K562 (cell line): ENCODE results near the gene CGREF1. TPM values are rescaled to one million over a fixed set of nuclear protein-coding genes. Genes with fewer than 3 reads are reported as not detected.

ENCODE experiments used
- BCLAF1 ChIP-seq, 2 experiments: fragments of 450-650 bp in 1 of 2; IDR thresholded peaks; 2 replicates each; pipeline ENCODE4 v1.6.1; 2011 to 2017; ENCODE audit warnings: low read depth in 2 of 2, antibody characterized with exemption in 1 of 2, borderline replicate concordance in 1 of 2, low read length in 1 of 2, mild to moderate bottlenecking in 1 of 2, mixed read lengths in 1 of 2; ENCODE audit not compliant: control insufficient read depth in 1 of 2
- E2F6 ChIP-seq, 2 experiments: IDR thresholded peaks; 2 replicates each; pipeline ENCODE4 v1.6.1; 2011; ENCODE audit warnings: borderline replicate concordance in 1 of 2, control low read depth in 1 of 2, low read depth in 1 of 2, low read length in 1 of 2, mild to moderate bottlenecking in 1 of 2, mixed read lengths in 1 of 2, moderate library complexity in 1 of 2; ENCODE audit not compliant: insufficient read depth in 1 of 2, insufficient read length in 1 of 2, poor library complexity in 1 of 2, severe bottlenecking in 1 of 2; ENCODE audit errors: extremely low read depth in 1 of 2
- EGR1 ChIP-seq: fragments of 450-650 bp; conservative IDR thresholded peaks from 2 replicates; pipeline ENCODE4 v1.6.1; 2017; ENCODE audit warnings: mild to moderate bottlenecking
- MXI1 ChIP-seq: IDR thresholded peaks from 2 replicates; pipeline ENCODE4 v1.6.1; 2011; ENCODE audit warnings: low read depth, mild to moderate bottlenecking, improper control_type of control experiment, low read length
- NR2C1 ChIP-seq, 2 experiments: fragments of 450-650 bp; IDR thresholded peaks; 2 replicates each; pipeline ENCODE4 v1.6.1; 2017; ENCODE audit warnings: mild to moderate bottlenecking in 2 of 2, antibody characterized with exemption in 1 of 2, inconsistent platforms in 1 of 2, missing compliant biosample characterization in 1 of 2, missing genetic modification characterization in 1 of 2
- POLR2A ChIP-seq: fragments of 450-650 bp; conservative IDR thresholded peaks from 2 replicates; pipeline ENCODE4 v1.6.1; 2016
- PREB ChIP-seq: sonication (generic); formaldehyde crosslinking; IDR thresholded peaks from 2 replicates; pipeline ENCODE4 v1.8.1; 2023; ENCODE audit warnings: mild to moderate bottlenecking, missing genetic modification reagents
- RNF2 ChIP-seq: sonication (generic); IDR thresholded peaks from 2 replicates; pipeline ENCODE4 v1.6.1; 2016
- SIN3A ChIP-seq, 2 experiments: fragments of 150-350 bp in 1 of 2; IDR thresholded peaks; 2 replicates each; pipeline ENCODE4 v1.6.1; 2011 to 2016; ENCODE audit warnings: borderline replicate concordance in 2 of 2, low read depth in 2 of 2, low read length in 2 of 2, mild to moderate bottlenecking in 2 of 2, moderate library complexity in 2 of 2; ENCODE audit not compliant: control insufficient read depth in 1 of 2
- SNIP1 ChIP-seq: fragments of 450-650 bp; IDR thresholded peaks from 2 replicates; pipeline ENCODE4 v1.7.1; 2017; ENCODE audit warnings: low read depth, mild to moderate bottlenecking
- STAG1 ChIP-seq: sonication (generic); formaldehyde crosslinking; IDR thresholded peaks from 2 replicates; pipeline ENCODE4 v1.5.0; 2020; ENCODE audit warnings: missing genetic modification reagents, borderline replicate concordance
- XRCC5 ChIP-seq: fragments of 200-400 bp; formaldehyde crosslinking; IDR thresholded peaks from 2 replicates; pipeline ENCODE4 v1.6.1; 2017; ENCODE audit warnings: low read depth, mild to moderate bottlenecking, low read length
- ZBTB7A ChIP-seq: IDR thresholded peaks from 2 replicates; pipeline ENCODE4 v1.6.1; 2011; ENCODE audit warnings: low read depth, mild to moderate bottlenecking, low read length, moderate library complexity, borderline replicate concordance; ENCODE audit not compliant: control insufficient read depth
- ZBTB8A ChIP-seq: fragments of 450-650 bp; IDR thresholded peaks from 2 replicates; pipeline ENCODE4 v1.6.1; 2018; ENCODE audit warnings: mild to moderate bottlenecking, moderate library complexity; ENCODE audit not compliant: partially characterized antibody
- ZNF197 ChIP-seq: fragments of 200-800 bp; sonication (Bioruptor generic); IDR thresholded peaks from 2 replicates; pipeline ENCODE4 v1.6.1; 2016; ENCODE audit warnings: low read depth, missing genetic modification characterization, missing compliant biosample characterization
- ZNF41 ChIP-seq: fragments of 250-450 bp; sonication (Bioruptor Pico); conservative IDR thresholded peaks from 2 replicates; pipeline ENCODE4 v1.4.0; 2020; ENCODE audit warnings: mild to moderate bottlenecking
- polyA plus RNA-seq, 8 experiments: library from polyadenylated mRNA; depleted of rRNA in 4 of 8; stranded (reverse) in 5 of 8; unstranded in 3 of 8; fragments of >200 nt; fragmentation: Nextera tagmentation in 2 of 8; fragmentation: Illumina TruSeq in 1 of 8; extraction: Ambion mirVana in 2 of 8; extraction: Trizol in 1 of 8; gene quantifications; 2 replicates each; pipeline versions ENCODE4 v1.2.1 to v1.2.3, GENCODE V29; 2011 to 2014; ENCODE audit warnings: inconsistent platforms in 1 of 8, missing spikeins in 1 of 8
- total RNA-seq, 7 experiments: library from RNA; depleted of rRNA in 6 of 7; stranded (reverse); fragments of >200 nt in 6 of 7; fragmentation: Illumina TruSeq in 2 of 7; extraction: Trizol in 2 of 7; gene quantifications; 2 replicates each; pipeline versions ENCODE4 v1.2.1 to v1.2.3, GENCODE V29; 2011 to 2021; ENCODE audit warnings: low replicate concordance in 1 of 7
- TF ChIP-seq, protein P1 (sequence below): IDR thresholded peaks from 2 replicates; pipeline ENCODE4 v1.6.1; 2016; ENCODE audit warnings: missing genetic modification characterization, missing compliant biosample characterization
- TF ChIP-seq, protein P2 (sequence below): sonication (generic); formaldehyde crosslinking; IDR thresholded peaks from 2 replicates; pipeline ENCODE4 v1.8.1; 2023; ENCODE audit warnings: mild to moderate bottlenecking, missing genetic modification reagents, moderate library complexity

CGREF1 gene
- total and polyA plus RNA-seq, 9 of the 15 experiments (the other 6 are each of a cell fraction or from before 2014, with no cell fraction given) = 0.07 to 0.50 (median 0.37) TPM

- TF ChIP-seq ZBTB7A (peak; percentile 97), ZBTB8A (no peak), EGR1 (peak; percentile 76), STAG1 (CRISPR knock-in tag) (peak; percentile 53; the same call in 1 of the 2 replicates), E2F6 (IDR thresholded peaks at IDR 0.05; ENCODE audit: borderline replicate concordance in 1 of 2, extremely low read depth in 1 of 2, insufficient read depth in 1 of 2, insufficient read length in 1 of 2, low read depth in 1 of 2, low read length in 1 of 2, poor library complexity in 1 of 2, severe bottlenecking in 1 of 2) (peak; percentile 90 to 94), POLR2A (peak; percentile 70), SIN3A (IDR thresholded peaks at IDR 0.05; ENCODE audit: borderline replicate concordance in 2 of 2, control insufficient read depth in 1 of 2, low read depth in 2 of 2, low read length in 2 of 2) (peak in 1 of 2 experiments; percentile 72; a peak in 2 of 4 replicates), XRCC5 (peak; percentile 80; the same call in 1 of the 2 replicates), ZNF41 (CRISPR knock-in tag) (no peak), RNF2 (0 out of 2 replicates have a peak, but pooled peaks have one; percentile 48), ZNF197 (peak; percentile 62; the same call in 1 of the 2 replicates), NR2C1 (IDR thresholded peaks at IDR 0.05) (no peak), NR2C1 (tag; IDR thresholded peaks at IDR 0.05) (peak; percentile 18; the same call in 1 of the 2 replicates), MXI1 (no peak), SNIP1 (no peak), PREB (CRISPR knock-in tag) (0 out of 2 replicates have a peak, but pooled peaks have one; percentile 47), BCLAF1 (IDR thresholded peaks at IDR 0.05; ENCODE audit: borderline replicate concordance in 1 of 2, control insufficient read depth in 1 of 2, low read depth in 2 of 2, low read length in 1 of 2) (peak in 1 of 2 experiments; percentile 63; a peak in 1 of 4 replicates)
- TF ChIP-seq, protein P1, sequence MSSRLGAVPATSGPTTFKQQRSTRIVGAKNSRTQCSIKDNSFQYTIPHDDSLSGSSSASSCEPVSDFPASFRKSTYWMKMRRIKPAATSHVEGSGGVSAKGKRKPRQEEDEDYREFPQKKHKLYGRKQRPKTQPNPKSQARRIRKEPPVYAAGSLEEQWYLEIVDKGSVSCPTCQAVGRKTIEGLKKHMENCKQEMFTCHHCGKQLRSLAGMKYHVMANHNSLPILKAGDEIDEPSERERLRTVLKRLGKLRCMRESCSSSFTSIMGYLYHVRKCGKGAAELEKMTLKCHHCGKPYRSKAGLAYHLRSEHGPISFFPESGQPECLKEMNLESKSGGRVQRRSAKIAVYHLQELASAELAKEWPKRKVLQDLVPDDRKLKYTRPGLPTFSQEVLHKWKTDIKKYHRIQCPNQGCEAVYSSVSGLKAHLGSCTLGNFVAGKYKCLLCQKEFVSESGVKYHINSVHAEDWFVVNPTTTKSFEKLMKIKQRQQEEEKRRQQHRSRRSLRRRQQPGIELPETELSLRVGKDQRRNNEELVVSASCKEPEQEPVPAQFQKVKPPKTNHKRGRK (tag) = no peak
- TF ChIP-seq, protein P2, sequence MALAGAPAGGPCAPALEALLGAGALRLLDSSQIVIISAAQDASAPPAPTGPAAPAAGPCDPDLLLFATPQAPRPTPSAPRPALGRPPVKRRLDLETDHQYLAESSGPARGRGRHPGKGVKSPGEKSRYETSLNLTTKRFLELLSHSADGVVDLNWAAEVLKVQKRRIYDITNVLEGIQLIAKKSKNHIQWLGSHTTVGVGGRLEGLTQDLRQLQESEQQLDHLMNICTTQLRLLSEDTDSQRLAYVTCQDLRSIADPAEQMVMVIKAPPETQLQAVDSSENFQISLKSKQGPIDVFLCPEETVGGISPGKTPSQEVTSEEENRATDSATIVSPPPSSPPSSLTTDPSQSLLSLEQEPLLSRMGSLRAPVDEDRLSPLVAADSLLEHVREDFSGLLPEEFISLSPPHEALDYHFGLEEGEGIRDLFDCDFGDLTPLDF = peak; percentile 55; the same call in 1 of the 2 replicates
Measured at GRCh38 chr2:27086090-27086723, 32.7 kb downstream of the CGREF1 start (continued).
